ENCODE measurements around the gene TMEM208.

The TMEM208 gene

GRCh38 chr16:67210069-67210937, 16.6 kb upstream of the TMEM208 start:
- no peak for DNase-seq

GRCh38 chr16:67211674-67212073, 15.3 kb upstream of the TMEM208 start:
- DNase-seq = no peak

- no peak for DNase-seq
Observed at GRCh38 chr16:67212766-67213165, 14.2 kb upstream of the TMEM208 start.

GRCh38 chr16:67213197-67214019, 13.5 kb upstream of the TMEM208 start:
- DNase-seq = no peak

GRCh38 chr16:67215706-67216105, 11.2 kb upstream of the TMEM208 start:
- DNase-seq = no peak

GRCh38 chr16:67216612-67217490, 10.1 kb upstream of the TMEM208 start:
- no peak for DNase-seq

- no peak for DNase-seq
Observed at GRCh38 chr16:67223992-67224391, 2.9 kb upstream of the TMEM208 start.

GRCh38 chr16:67226295-67226803, 581 bp upstream of the TMEM208 start:
- DNase-seq = no peak

GRCh38 chr16:67227567-67227921, 614 bp downstream of the TMEM208 start:
- no peak for DNase-seq

- DNase-seq = no peak
Observed at GRCh38 chr16:67228034-67228785, 1.3 kb downstream of the TMEM208 start.

- DNase-seq = no peak
Observed at GRCh38 chr16:67228905-67229304, 2.0 kb downstream of the TMEM208 start.

- DNase-seq = no peak
Observed at GRCh38 chr16:67229906-67230808, 3.2 kb downstream of the TMEM208 start.

- DNase-seq = no peak
Observed at GRCh38 chr16:67230809-67231660, 4.1 kb downstream of the TMEM208 start.

- no peak for DNase-seq
Observed at GRCh38 chr16:67233596-67233995, 6.7 kb downstream of the TMEM208 start.

GRCh38 chr16:67234180-67234597, 7.3 kb downstream of the TMEM208 start:
- DNase-seq = no peak

GRCh38 chr16:67235816-67236562, 9.1 kb downstream of the TMEM208 start:
- no peak for DNase-seq

GRCh38 chr16:67236563-67237395, 9.8 kb downstream of the TMEM208 start:
- peak in 1 of 2 experiments; percentile 50 for DNase-seq

Data from NCI-H526 (cell line).